SK-N-SH (cell line): ENCODE data around the gene SPIRE1. TPM values are rescaled to one million over a fixed set of nuclear protein-coding genes. Genes with fewer than 3 reads are reported as not detected.

Experiments
- CTCF ChIA-PET: fragments of 300-600, 350-600 bp; formaldehyde crosslinking; extraction: SDS; loops from one replicate; lab custom pipeline; 2021; lab: Yijun Ruan, JAX
- POLR2A ChIA-PET: fragments of 350-600 bp; sonication (Branson Sonifier 250); formaldehyde crosslinking; extraction: SDS; loops from one replicate; lab custom pipeline; 2020; ENCODE audit warnings: antibody characterized with exemption, inconsistent platforms; lab: Yijun Ruan, JAX
- DNase-seq: peaks from one replicate; pipeline ENCODE4 v3.0.0; 2012
- H2AFZ ChIP-seq: fragments of 200-600 bp; sonication (generic); 2 replicates; pipeline ENCODE4 v1.8.1; 2016; ENCODE audit warnings: antibody characterized with exemption, mild to moderate bottlenecking, low read depth
- H3F3A ChIP-seq: fragments of 200-600 bp; sonication (generic); replicated peaks from 2 replicates; pipeline ENCODE3; 2016; ENCODE audit warnings: antibody characterized with exemption, mild to moderate bottlenecking; ENCODE audit not compliant: insufficient read depth
- H3K27ac ChIP-seq, 2 experiments: fragments of 200-500 bp in 1 of 2; fragments of 200-600 bp in 1 of 2; sonication (Bioruptor generic) in 1 of 2; sonication (generic), shearing (Covaris generic) in 1 of 2; 2 replicates each; pipeline versions ENCODE4 v1.5.1 to v1.6.1; 2014 to 2016; ENCODE audit warnings: low read depth in 2 of 2, inconsistent platforms in 1 of 2, low read length in 1 of 2, mild to moderate bottlenecking in 1 of 2, mixed read lengths in 1 of 2
- H3K27me3 ChIP-seq: fragments of 200-600 bp; sonication (generic), shearing (Covaris generic); 2 replicates; pipeline ENCODE4 v1.6.1; 2016; ENCODE audit warnings: mixed run types; ENCODE audit not compliant: insufficient read depth
- H3K36me3 ChIP-seq, 2 experiments: fragments of 200-500 bp in 1 of 2; fragments of 200-600 bp in 1 of 2; sonication (Bioruptor generic) in 1 of 2; sonication (generic) in 1 of 2; replicated peaks in 1 of 2; 2 replicates each; pipeline versions ENCODE3 to v1.5.1; 2014 to 2016; ENCODE audit warnings: low read length in 1 of 2, mild to moderate bottlenecking in 1 of 2; ENCODE audit not compliant: insufficient read depth in 2 of 2, control insufficient read depth in 1 of 2
- H3K4me1 ChIP-seq, 2 experiments: fragments of 200-500 bp in 1 of 2; fragments of 200-600 bp in 1 of 2; sonication (Bioruptor generic) in 1 of 2; sonication (generic), shearing (Covaris generic) in 1 of 2; 2 replicates each; pipeline versions ENCODE4 v1.5.1 to v1.6.1; 2014 to 2016; ENCODE audit warnings: low read depth in 1 of 2, low read length in 1 of 2, mixed run types in 1 of 2; ENCODE audit not compliant: insufficient read depth in 2 of 2, control insufficient read depth in 1 of 2
- H3K4me2 ChIP-seq: fragments of 200-600 bp; sonication (generic), shearing (Covaris generic); 2 replicates; pipeline ENCODE4 v1.6.1; 2017; ENCODE audit warnings: mixed run types
- H3K4me3 ChIP-seq, 2 experiments: fragments of 200-500 bp in 1 of 2; fragments of 200-600 bp in 1 of 2; sonication (Bioruptor generic) in 1 of 2; sonication (generic), shearing (Covaris generic) in 1 of 2; 2 replicates each; pipeline versions ENCODE4 v1.5.1 to v1.8.1; 2014 to 2016; ENCODE audit warnings: low read depth in 2 of 2, inconsistent platforms in 1 of 2, low read length in 1 of 2, mild to moderate bottlenecking in 1 of 2, mixed read lengths in 1 of 2, moderate library complexity in 1 of 2
- H3K79me2 ChIP-seq: fragments of 200-600 bp; sonication (generic); 2 replicates; pipeline ENCODE4 v1.8.1; 2017; ENCODE audit warnings: mild to moderate bottlenecking; ENCODE audit not compliant: insufficient read depth
- H3K9ac ChIP-seq: fragments of 200-600 bp; sonication (generic); 2 replicates; pipeline ENCODE4 v1.6.1; 2017; ENCODE audit warnings: mixed run types
- H3K9me2 ChIP-seq: fragments of 200-600 bp; sonication (generic); 2 replicates; pipeline ENCODE4 v1.6.1; 2017; ENCODE audit warnings: mixed run types
- H3K9me3 ChIP-seq: fragments of 200-600 bp; sonication (generic); 2 replicates; pipeline ENCODE4 v1.6.1; 2017; ENCODE audit warnings: mixed run types, mild to moderate bottlenecking, moderate library complexity
- H4K20me1 ChIP-seq: fragments of 200-600 bp; sonication (generic); 2 replicates; pipeline ENCODE4 v1.6.1; 2017; ENCODE audit warnings: mild to moderate bottlenecking, mixed run types; ENCODE audit not compliant: insufficient read depth
- CHD2 ChIP-seq: fragments of 150-350 bp; IDR thresholded peaks from 2 replicates; pipeline ENCODE4 v1.6.1; 2018; ENCODE audit warnings: low read length; ENCODE audit not compliant: partially characterized antibody
- EP300 ChIP-seq, 2 experiments: IDR thresholded peaks; 2 replicates each; pipeline versions ENCODE4 v1.4.0 to v1.6.1; 2012; ENCODE audit warnings: borderline replicate concordance in 1 of 2, low read depth in 1 of 2, low read length in 1 of 2
- EZH2phosphoT487 ChIP-seq: fragments of 200-600 bp; sonication (generic); IDR thresholded peaks from 2 replicates; pipeline ENCODE4 v1.6.1; 2017; ENCODE audit warnings: low read depth, mixed run types, mild to moderate bottlenecking, antibody characterized with exemption, moderate library complexity, borderline replicate concordance
- IRF3 ChIP-seq: fragments of 150-350 bp; IDR thresholded peaks from 2 replicates; pipeline ENCODE4 v1.6.1; 2016; ENCODE audit warnings: mild to moderate bottlenecking, low read depth, low read length
- NFIC ChIP-seq: IDR thresholded peaks from 2 replicates; pipeline ENCODE4 v1.4.0; 2012; ENCODE audit warnings: borderline replicate concordance
- POLR2AphosphoS5 ChIP-seq: IDR thresholded peaks from 2 replicates; pipeline ENCODE4 v1.6.1; 2012; ENCODE audit warnings: low read depth, low read length
- REST ChIP-seq: IDR thresholded peaks from 2 replicates; pipeline ENCODE4 v1.6.1; 2012; ENCODE audit warnings: mild to moderate bottlenecking, low read depth, low read length, moderate library complexity
- TAF1 ChIP-seq: IDR thresholded peaks from 2 replicates; pipeline ENCODE4 v1.6.1; 2012; ENCODE audit warnings: low read depth, mild to moderate bottlenecking, low read length, moderate library complexity, borderline replicate concordance
- TCF12 ChIP-seq: IDR thresholded peaks from 2 replicates; pipeline ENCODE4 v1.4.0; 2012
- USF1 ChIP-seq: IDR thresholded peaks from 2 replicates; pipeline ENCODE4 v1.4.0; 2012; ENCODE audit warnings: low read depth, borderline replicate concordance
- ZBTB33 ChIP-seq: IDR thresholded peaks from 2 replicates; pipeline ENCODE4 v1.4.0; 2012; ENCODE audit warnings: low read depth, borderline replicate concordance
- WGBS: methylation state at CpG from one replicate; pipeline ENCODE4 v1.1.6; 2017; ENCODE audit warnings: low lambda C conversion rate; 5-methylcytosine and 5-hydroxymethylcytosine counted together
- polyA plus RNA-seq, 3 experiments: library from polyadenylated mRNA; depleted of rRNA; stranded (reverse); fragments of >200 nt; gene quantifications; 2 replicates each; pipeline ENCODE4 v1.2.3, GENCODE V29; 2012

The SPIRE1 gene
- polyA plus RNA-seq, 1 of the 3 experiments (the other 2 are of a cell fraction), result 6.7 TPM

- no peak overlapping the region for H2AFZ ChIP-seq
- no peak overlapping the region for H3K9ac ChIP-seq
- H3K36me3 ChIP-seq, result peaks cover 0 to 8% of the 10 kb centered on the region in 2 experiments
- H4K20me1 ChIP-seq, result no peaks in the 10 kb centered on the region
- TF ChIP-seq EP300 (IDR thresholded peaks at IDR 0.05; ENCODE audit: borderline replicate concordance in 1 of 2, low read depth in 1 of 2, low read length in 1 of 2) (no peak), ZBTB33 (no peak), TCF12 (no peak), POLR2AphosphoS5 (no peak), USF1 (no peak), REST (no peak), IRF3 (no peak), CHD2 (no peak), NFIC (no peak), TAF1 (no peak), EZH2phosphoT487 (no peak)
- TF ChIP-seq, all 33 proteins: peak for 0
- Histone ChIP-seq H3K4me1 (no peaks in the 10 kb centered on the region; a peak in 1 of 4 replicates), H3K4me2 (no peak overlapping the region), H3K9me3 (no peaks in the 10 kb centered on the region), H3F3A (peaks cover 7% of the 10 kb centered on the region), H3K27ac (no peak overlapping the region), H3K27me3 (no peaks in the 10 kb centered on the region), H3K79me2 (peaks cover 33% of the 10 kb centered on the region), H3K4me3 (no peak overlapping the region), H3K9me2 (no peaks in the 10 kb centered on the region)
- CTCF ChIA-PET, result no interaction called here
- WGBS, result 75% methylated on average over 2 of the region's 2 CpGs
- POLR2A ChIA-PET, result no interaction called here
- DNase-seq, result no peak
Observed at GRCh38 chr18:12615748-12616147, 42.2 kb downstream of the SPIRE1 start.
